ENCODE results near the gene CRYGN.
A peak's percentile ranks its signal among the peaks of the same experiment; 100 is the strongest.

The CRYGN gene

GRCh38 chr7:151406886-151407583 lies 32.9 kb downstream of the CRYGN start:
- no peak for DNase-seq (ENCODE audit: low spot score)

- DNase-seq (ENCODE audit: low spot score), result no peak
Observed at GRCh38 chr7:151406051-151406875, 33.7 kb downstream of the CRYGN start.

GRCh38 chr7:151405588-151405987 lies 34.4 kb downstream of the CRYGN start:
- DNase-seq (ENCODE audit: low spot score), result no peak

- DNase-seq (ENCODE audit: low spot score), result no peak
Observed at GRCh38 chr7:151405056-151405455, 34.9 kb downstream of the CRYGN start.

- peak; percentile 64 for DNase-seq (ENCODE audit: low spot score)
Observed at GRCh38 chr7:151404216-151405011, 35.5 kb downstream of the CRYGN start.

- peak; percentile 67 for DNase-seq (ENCODE audit: low spot score)
Observed at GRCh38 chr7:151403764-151404163, 36.2 kb downstream of the CRYGN start.

GRCh38 chr7:151402029-151402835 lies 37.7 kb downstream of the CRYGN start:
- no peak for DNase-seq (ENCODE audit: low spot score)

- no peak for DNase-seq (ENCODE audit: low spot score)
Observed at GRCh38 chr7:151400626-151401315, 39.2 kb downstream of the CRYGN start.

- no peak for DNase-seq (ENCODE audit: low spot score)
Observed at GRCh38 chr7:151399906-151400305, 40.0 kb downstream of the CRYGN start.

- no peak for DNase-seq (ENCODE audit: low spot score)
Observed at GRCh38 chr7:151399305-151399601, 40.7 kb downstream of the CRYGN start.

- DNase-seq (ENCODE audit: low spot score), result no peak
Observed at GRCh38 chr7:151398446-151399304, 41.3 kb downstream of the CRYGN start.

GRCh38 chr7:151397026-151397425 lies 42.9 kb downstream of the CRYGN start:
- DNase-seq (ENCODE audit: low spot score), result no peak

GRCh38 chr7:151396328-151396970 lies 43.5 kb downstream of the CRYGN start:
- DNase-seq (ENCODE audit: low spot score), result no peak

- no peak for DNase-seq (ENCODE audit: low spot score)
Observed at GRCh38 chr7:151395036-151395367, 44.9 kb downstream of the CRYGN start.

GRCh38 chr7:151394076-151395035 lies 45.6 kb downstream of the CRYGN start:
- DNase-seq (ENCODE audit: low spot score), result no peak

- no peak for DNase-seq (ENCODE audit: low spot score)
Observed at GRCh38 chr7:151393031-151393977, 46.6 kb downstream of the CRYGN start.

GRCh38 chr7:151392426-151392825 lies 47.5 kb downstream of the CRYGN start:
- no peak for DNase-seq (ENCODE audit: low spot score)

GRCh38 chr7:151392002-151392401 lies 47.9 kb downstream of the CRYGN start:
- no peak for DNase-seq (ENCODE audit: low spot score)
